HT-29 (cell line): ENCODE measurements around the gene JARID2. TPM values are rescaled to one million over a fixed set of nuclear protein-coding genes. Genes with fewer than 3 reads are reported as not detected.

Source experiments
- DNase-seq: peaks from one replicate; pipeline ENCODE4 v3.0.0-alpha.2; 2015; ENCODE audit warnings: low spot score
- total RNA-seq: library from RNA; depleted of rRNA; stranded (reverse); fragments of >200 nt; shearing (Covaris generic); gene quantifications from 2 replicates; pipeline ENCODE4 v1.2.3, GENCODE V29; 2014

JARID2 gene
- total RNA-seq, 1 experiment from 2014 or later: 6.7 TPM

- no peak for DNase-seq
These were observed 18.5 kb downstream of the JARID2 start for GRCh38 chr6:15264412-15264811.

- no peak for DNase-seq
These were observed 19.3 kb downstream of the JARID2 start for GRCh38 chr6:15264902-15265761.

GRCh38 chr6:15265787-15266186 is 19.9 kb downstream of the JARID2 start:
- no peak for DNase-seq

GRCh38 chr6:15266423-15266996 is 20.6 kb downstream of the JARID2 start:
- DNase-seq: no peak

GRCh38 chr6:15267221-15267620 is 21.4 kb downstream of the JARID2 start:
- no peak for DNase-seq

GRCh38 chr6:15268137-15268908 is 22.5 kb downstream of the JARID2 start:
- no peak for DNase-seq

GRCh38 chr6:15269011-15269410 is 23.1 kb downstream of the JARID2 start:
- no peak for DNase-seq

GRCh38 chr6:15269619-15270018 is 23.8 kb downstream of the JARID2 start:
- DNase-seq: no peak

- no peak for DNase-seq
These were observed 24.5 kb downstream of the JARID2 start for GRCh38 chr6:15270402-15270801.

GRCh38 chr6:15272562-15272961 is 26.7 kb downstream of the JARID2 start:
- no peak for DNase-seq

GRCh38 chr6:15274692-15275387 is 29.0 kb downstream of the JARID2 start:
- DNase-seq: peak; percentile 19

GRCh38 chr6:15276036-15276985 is 30.4 kb downstream of the JARID2 start:
- no peak for DNase-seq

GRCh38 chr6:15279047-15279661 is 33.3 kb downstream of the JARID2 start:
- DNase-seq: no peak

GRCh38 chr6:15280028-15280427 is 34.2 kb downstream of the JARID2 start:
- no peak for DNase-seq

GRCh38 chr6:15280961-15281360 is 35.1 kb downstream of the JARID2 start:
- no peak for DNase-seq

GRCh38 chr6:15282334-15282733 is 36.5 kb downstream of the JARID2 start:
- DNase-seq: no peak

- no peak for DNase-seq
These were observed 38.1 kb downstream of the JARID2 start for GRCh38 chr6:15283986-15284361.

- no peak for DNase-seq
These were observed 38.9 kb downstream of the JARID2 start for GRCh38 chr6:15284743-15285142.

- no peak for DNase-seq
These were observed 39.9 kb downstream of the JARID2 start for GRCh38 chr6:15285682-15286294.
